HCT116 (cell line): Measurements from ENCODE around the gene RC3H1. TPM values are rescaled to one million over a fixed set of nuclear protein-coding genes. Genes with fewer than 3 reads are reported as not detected.

Experiments used
- ATAC-seq: fragments of 200-7000 bp; cut with Tn5 transposase; 2 replicates; pipeline ENCODE4 v1.9.1; 2020; ENCODE audit warnings: mild to moderate bottlenecking, moderate library complexity
- BruUV-seq: library from RNA; stranded (reverse); fragments of 400-500 nt; replicated peaks from 2 replicates; lab custom pipeline; 2021; lab: Mats Ljungman, UMichigan
- CTCF ChIA-PET: fragments of 300-600 bp; sonication (Branson Sonifier 250); formaldehyde crosslinking; loops from one replicate; lab custom pipeline; 2021; ENCODE audit warnings: antibody characterized with exemption; lab: Charles Lee
- POLR2A ChIA-PET: fragments of 300-600, 350-600 bp; sonication (Branson Sonifier 250); formaldehyde crosslinking; loops from one replicate; lab custom pipeline; 2021; ENCODE audit warnings: antibody characterized with exemption; lab: Charles Lee
- RAD21 ChIA-PET, 2 experiments: fragments of 300-600 bp; sonication (Branson Sonifier 250); formaldehyde crosslinking; loops; one replicate each; lab custom pipeline; 2023; ENCODE audit warnings: low total read pairs in 2 of 2; ENCODE audit not compliant: uncharacterized antibody in 2 of 2, unreplicated experiment in 2 of 2, low non-redundant PET in 1 of 2; lab: Charles Lee
- DNase-seq: peaks from one replicate; pipeline ENCODE4 v3.0.0-alpha.2; 2010; ENCODE audit warnings: low read depth, low spot score
- H2AFZ ChIP-seq: fragments of 200-600 bp; shearing (Covaris generic), sonication (generic); 2 replicates; pipeline ENCODE4 v1.6.1; 2017; ENCODE audit warnings: low read depth, mixed run types, mixed read lengths, antibody characterized with exemption, low read length; ENCODE audit not compliant: poor library complexity, severe bottlenecking
- H3K27ac ChIP-seq: 2 replicates; pipeline ENCODE4 v1.5.1; 2012; ENCODE audit warnings: low read depth, low read length
- H3K27me3 ChIP-seq: fragments of 200-600 bp; sonication (generic); 2 replicates; pipeline ENCODE4 v1.6.1; 2016; ENCODE audit warnings: mixed run types, low read length, mixed read lengths; ENCODE audit not compliant: insufficient read depth
- H3K36me3 ChIP-seq, 2 experiments: fragments of 200-500 bp in 1 of 2; fragments of 200-600 bp in 1 of 2; sonication (Bioruptor generic) in 1 of 2; sonication (generic) in 1 of 2; 2 replicates each; pipeline versions ENCODE4 v1.5.1 to v1.6.1; 2014 to 2016; ENCODE audit warnings: low read length in 2 of 2, inconsistent platforms in 1 of 2, mixed read lengths in 1 of 2, mixed run types in 1 of 2; ENCODE audit not compliant: insufficient read depth in 2 of 2, control insufficient read depth in 1 of 2
- H3K4me1 ChIP-seq, 2 experiments: fragments of 200-600 bp in 1 of 2; sonication (generic) in 1 of 2; 2 replicates each; pipeline versions ENCODE4 v1.5.1 to v1.6.1; 2012 to 2017; ENCODE audit warnings: low read length in 2 of 2, inconsistent platforms in 1 of 2, mild to moderate bottlenecking in 1 of 2, mixed read lengths in 1 of 2, mixed run types in 1 of 2, moderate library complexity in 1 of 2; ENCODE audit not compliant: insufficient read depth in 2 of 2, control insufficient read depth in 1 of 2
- H3K4me2 ChIP-seq: fragments of 200-600 bp; sonication (generic); 2 replicates; pipeline ENCODE4 v1.6.1; 2017; ENCODE audit warnings: mixed run types, low read length, mixed read lengths
- H3K4me3 ChIP-seq, 2 experiments: fragments of 200-600 bp in 1 of 2; sonication (generic) in 1 of 2; replicated peaks in 1 of 2; 2 replicates each; pipeline ENCODE4 v1.5.1; 2011 to 2016; ENCODE audit warnings: low read length in 2 of 2, control low read depth in 1 of 2, low read depth in 1 of 2, mild to moderate bottlenecking in 1 of 2, mixed read lengths in 1 of 2, mixed run types in 1 of 2
- H3K79me2 ChIP-seq: fragments of 200-600 bp; sonication (generic); 2 replicates; pipeline ENCODE4 v1.6.1; 2017; ENCODE audit warnings: mild to moderate bottlenecking, mixed run types, low read length, moderate library complexity, mixed read lengths; ENCODE audit not compliant: insufficient read depth
- H3K9ac ChIP-seq: fragments of 200-600 bp; sonication (generic); 2 replicates; pipeline ENCODE4 v1.6.1; 2016; ENCODE audit warnings: low read length, mixed read lengths
- H3K9me2 ChIP-seq: fragments of 200-600 bp; sonication (generic), shearing (Covaris generic); 2 replicates; pipeline ENCODE4 v1.6.1; 2017; ENCODE audit warnings: mixed run types, mild to moderate bottlenecking, moderate library complexity; ENCODE audit not compliant: insufficient read depth
- H3K9me3 ChIP-seq, 2 experiments: fragments of 200-500 bp in 1 of 2; fragments of 200-600 bp in 1 of 2; sonication (Bioruptor generic) in 1 of 2; sonication (generic) in 1 of 2; 2 replicates each; pipeline ENCODE4 v1.6.1; 2014 to 2017; ENCODE audit warnings: low read length in 2 of 2, mixed read lengths in 2 of 2, inconsistent platforms in 1 of 2, low read depth in 1 of 2, mild to moderate bottlenecking in 1 of 2, mixed run types in 1 of 2, moderate library complexity in 1 of 2; ENCODE audit not compliant: control insufficient read depth in 1 of 2, insufficient read depth in 1 of 2
- H4K20me1 ChIP-seq: fragments of 200-600 bp; sonication (generic), shearing (Covaris generic); 2 replicates; pipeline ENCODE4 v1.6.1; 2017; ENCODE audit warnings: mixed run types, mild to moderate bottlenecking, moderate library complexity; ENCODE audit not compliant: insufficient read depth
- CBX3 ChIP-seq: IDR thresholded peaks from 2 replicates; pipeline ENCODE4 v1.6.1; 2012; ENCODE audit warnings: low read depth
- EGR1 ChIP-seq: IDR thresholded peaks from 2 replicates; pipeline ENCODE4 v1.6.1; 2012; ENCODE audit warnings: low read depth
- EZH2 ChIP-seq: fragments of 200-600 bp; sonication (generic); IDR thresholded peaks from 2 replicates; pipeline ENCODE4 v1.6.1; 2017; ENCODE audit warnings: antibody characterized with exemption, mixed run types
- FOSL1 ChIP-seq: IDR thresholded peaks from 2 replicates; pipeline ENCODE4 v1.6.1; 2012; ENCODE audit warnings: low read depth
- JUND ChIP-seq: IDR thresholded peaks from 2 replicates; pipeline ENCODE4 v1.6.1; 2012
- MAX ChIP-seq: IDR thresholded peaks from 2 replicates; pipeline ENCODE4 v1.6.1; 2012
- POLR2A ChIP-seq: IDR thresholded peaks from 2 replicates; pipeline ENCODE4 v1.7.0; 2011; ENCODE audit warnings: borderline replicate concordance; ENCODE audit not compliant: insufficient read depth, insufficient read length; ENCODE audit errors: extremely low read depth
- POLR2AphosphoS5 ChIP-seq: IDR thresholded peaks from 2 replicates; pipeline ENCODE4 v1.6.1; 2011; ENCODE audit warnings: mild to moderate bottlenecking, low read depth, low read length, moderate library complexity
- RAD21 ChIP-seq: IDR thresholded peaks from 2 replicates; pipeline ENCODE4 v1.6.1; 2012; ENCODE audit warnings: low read depth, mild to moderate bottlenecking
- REST ChIP-seq: IDR thresholded peaks from 2 replicates; pipeline ENCODE4 v1.6.1; 2012; ENCODE audit warnings: low read depth
- SIN3A ChIP-seq: IDR thresholded peaks from 2 replicates; pipeline ENCODE4 v1.6.1; 2012; ENCODE audit warnings: low read depth
- SP1 ChIP-seq: IDR thresholded peaks from 2 replicates; pipeline ENCODE4 v1.6.1; 2012; ENCODE audit warnings: low read depth
- SRF ChIP-seq: IDR thresholded peaks from 2 replicates; pipeline ENCODE4 v1.6.1; 2012; ENCODE audit warnings: low read depth
- TCF7L2 ChIP-seq: IDR thresholded peaks from 2 replicates; pipeline ENCODE4 v1.7.0; 2011; ENCODE audit warnings: borderline replicate concordance, inconsistent platforms; ENCODE audit not compliant: insufficient read depth, insufficient read length; ENCODE audit errors: extremely low read depth
- YY1 ChIP-seq: IDR thresholded peaks from 2 replicates; pipeline ENCODE4 v1.6.1; 2011; ENCODE audit warnings: low read length, low read depth, moderate library complexity, mild to moderate bottlenecking; ENCODE audit not compliant: insufficient replicate concordance; ENCODE audit errors: extremely low read depth
- ZFX ChIP-seq: fragments of 450-650 bp; IDR thresholded peaks from 2 replicates; pipeline ENCODE4 v1.6.1; 2017
- ZNF274 ChIP-seq: fragments of 200-500 bp; sonication (Bioruptor generic); IDR thresholded peaks from 2 replicates; pipeline ENCODE4 v1.6.1; 2014; ENCODE audit warnings: mild to moderate bottlenecking, low read depth, low read length, inconsistent platforms
- intact Hi-C: fragments of 100-400 bp; cut with micrococcal nuclease; formaldehyde crosslinking; loops from 2 replicates; pipeline ENCODE4 v1.10.0; 2022
- total RNA-seq: library from RNA; stranded (reverse); gene quantifications from one replicate; pipeline ENCODE4 v1.2.1, GENCODE V29; 2021; ENCODE audit not compliant: unreplicated experiment
- TF ChIP-seq, protein P1 (sequence below): IDR thresholded peaks from 2 replicates; pipeline ENCODE4 v1.6.1; 2011; ENCODE audit warnings: mild to moderate bottlenecking, low read length, moderate library complexity; ENCODE audit not compliant: insufficient replicate concordance; ENCODE audit errors: extremely low read depth
- TF ChIP-seq, protein P2 (sequence below), 3 experiments: fragments of 200-600 bp in 1 of 3; sonication (generic) in 1 of 3; IDR thresholded peaks in 2 of 3; conservative IDR thresholded peaks in 1 of 3; 2 replicates each; pipeline ENCODE4 v1.5.1; 2012 to 2017; ENCODE audit warnings: low read depth in 2 of 3, low read length in 2 of 3, antibody characterized with exemption in 1 of 3, borderline replicate concordance in 1 of 3, control low read depth in 1 of 3, mild to moderate bottlenecking in 1 of 3, mixed read lengths in 1 of 3, mixed run types in 1 of 3, moderate library complexity in 1 of 3; ENCODE audit not compliant: insufficient read depth in 1 of 3

RC3H1 gene
- total RNA-seq, 1 experiment from 2014 or later, result 23.6 TPM

DNA sequence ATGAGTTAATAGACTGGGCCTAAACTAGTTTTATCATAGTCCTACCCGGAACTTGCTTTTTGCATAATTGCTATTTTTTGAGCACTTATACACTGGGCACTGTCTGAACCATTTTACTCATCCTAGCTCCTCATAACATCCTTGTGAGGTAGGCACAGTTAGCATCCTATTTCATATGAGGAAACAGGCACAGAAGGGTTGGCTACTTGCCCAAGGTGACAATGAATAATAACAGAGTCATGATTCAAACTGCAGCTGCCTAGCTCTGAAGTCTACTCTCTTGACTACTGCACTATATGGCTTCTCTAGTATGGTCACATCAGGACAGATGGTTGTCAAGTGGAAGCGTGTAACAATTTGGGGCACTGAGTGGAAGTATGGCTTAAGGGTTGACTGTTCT, 18.2 kb upstream of the RC3H1 start (continued):
- TF ChIP-seq, protein P1, sequence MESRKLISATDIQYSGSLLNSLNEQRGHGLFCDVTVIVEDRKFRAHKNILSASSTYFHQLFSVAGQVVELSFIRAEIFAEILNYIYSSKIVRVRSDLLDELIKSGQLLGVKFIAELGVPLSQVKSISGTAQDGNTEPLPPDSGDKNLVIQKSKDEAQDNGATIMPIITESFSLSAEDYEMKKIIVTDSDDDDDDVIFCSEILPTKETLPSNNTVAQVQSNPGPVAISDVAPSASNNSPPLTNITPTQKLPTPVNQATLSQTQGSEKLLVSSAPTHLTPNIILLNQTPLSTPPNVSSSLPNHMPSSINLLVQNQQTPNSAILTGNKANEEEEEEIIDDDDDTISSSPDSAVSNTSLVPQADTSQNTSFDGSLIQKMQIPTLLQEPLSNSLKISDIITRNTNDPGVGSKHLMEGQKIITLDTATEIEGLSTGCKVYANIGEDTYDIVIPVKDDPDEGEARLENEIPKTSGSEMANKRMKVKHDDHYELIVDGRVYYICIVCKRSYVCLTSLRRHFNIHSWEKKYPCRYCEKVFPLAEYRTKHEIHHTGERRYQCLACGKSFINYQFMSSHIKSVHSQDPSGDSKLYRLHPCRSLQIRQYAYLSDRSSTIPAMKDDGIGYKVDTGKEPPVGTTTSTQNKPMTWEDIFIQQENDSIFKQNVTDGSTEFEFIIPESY, result no peak
- TF ChIP-seq FOSL1, result peak; percentile 72

DNA sequence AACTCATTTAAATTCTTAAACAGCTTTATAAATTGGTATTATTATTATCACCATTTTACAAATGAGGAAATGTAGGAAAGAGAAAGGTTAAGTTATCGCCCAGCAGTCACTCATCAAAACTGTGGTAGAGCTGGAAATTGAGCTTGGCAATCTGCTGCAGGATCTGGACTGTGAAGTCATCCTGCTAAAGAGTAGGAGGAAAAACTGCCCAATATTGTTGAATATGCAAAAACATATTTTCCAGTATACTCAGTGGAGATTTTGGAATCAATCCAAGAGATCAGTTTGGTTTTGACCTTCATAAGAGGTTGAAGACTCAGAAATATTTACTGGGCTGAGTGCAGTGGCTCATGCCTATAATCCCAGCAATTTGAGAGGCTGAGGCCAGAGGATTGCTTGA, 16.9 kb upstream of the RC3H1 start:
- POLR2A ChIA-PET, result no interaction called here
- Histone ChIP-seq H3K4me1 (peaks cover 0 to 13% of the 10 kb centered on the region in 2 experiments; a peak in 2 of 4 replicates), H3K9me3 (no peaks in the 10 kb centered on the region), H3K9me2 (no peaks in the 10 kb centered on the region), H3K4me2 (no peak overlapping the region), H3K79me2 (no peaks in the 10 kb centered on the region), H3K27ac (no peak overlapping the region), H3K4me3 (no peak overlapping the region), H2AFZ (no peak overlapping the region), H3K9ac (no peak overlapping the region), H4K20me1 (no peaks in the 10 kb centered on the region), H3K36me3 (no peaks in the 10 kb centered on the region), H3K27me3 (no peaks in the 10 kb centered on the region)
- no TSS peak for BruUV-seq
- CTCF ChIA-PET, result no interaction called here
- no peak for ATAC-seq
- DNase-seq, result no peak
- RAD21 ChIA-PET, result no interaction called here
- intact Hi-C loops, result no loop called here
- TF ChIP-seq SP1, result no peak
- no peak for TF ChIP-seq JUND
- no peak for TF ChIP-seq TCF7L2
- no peak for TF ChIP-seq SIN3A
- TF ChIP-seq REST, result no peak
- TF ChIP-seq MAX, result no peak
- no peak for TF ChIP-seq POLR2AphosphoS5
- TF ChIP-seq POLR2A, result no peak
- TF ChIP-seq YY1, result no peak
- no peak for TF ChIP-seq ZNF274
- no peak for TF ChIP-seq CBX3
- no peak for TF ChIP-seq ZFX
- TF ChIP-seq EZH2, result no peak
- TF ChIP-seq RAD21, result no peak
- no peak for TF ChIP-seq EGR1
- no peak for TF ChIP-seq SRF
- TF ChIP-seq, protein P2, sequence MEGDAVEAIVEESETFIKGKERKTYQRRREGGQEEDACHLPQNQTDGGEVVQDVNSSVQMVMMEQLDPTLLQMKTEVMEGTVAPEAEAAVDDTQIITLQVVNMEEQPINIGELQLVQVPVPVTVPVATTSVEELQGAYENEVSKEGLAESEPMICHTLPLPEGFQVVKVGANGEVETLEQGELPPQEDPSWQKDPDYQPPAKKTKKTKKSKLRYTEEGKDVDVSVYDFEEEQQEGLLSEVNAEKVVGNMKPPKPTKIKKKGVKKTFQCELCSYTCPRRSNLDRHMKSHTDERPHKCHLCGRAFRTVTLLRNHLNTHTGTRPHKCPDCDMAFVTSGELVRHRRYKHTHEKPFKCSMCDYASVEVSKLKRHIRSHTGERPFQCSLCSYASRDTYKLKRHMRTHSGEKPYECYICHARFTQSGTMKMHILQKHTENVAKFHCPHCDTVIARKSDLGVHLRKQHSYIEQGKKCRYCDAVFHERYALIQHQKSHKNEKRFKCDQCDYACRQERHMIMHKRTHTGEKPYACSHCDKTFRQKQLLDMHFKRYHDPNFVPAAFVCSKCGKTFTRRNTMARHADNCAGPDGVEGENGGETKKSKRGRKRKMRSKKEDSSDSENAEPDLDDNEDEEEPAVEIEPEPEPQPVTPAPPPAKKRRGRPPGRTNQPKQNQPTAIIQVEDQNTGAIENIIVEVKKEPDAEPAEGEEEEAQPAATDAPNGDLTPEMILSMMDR (IDR thresholded peaks at IDR 0.05 in 2 of 3, conservative IDR thresholded peaks at IDR 0.05 in 1 of 3; ENCODE audit: borderline replicate concordance in 1 of 3, insufficient read depth in 1 of 3, low read depth in 2 of 3, low read length in 2 of 3), result no peak
